Esophagus squamous epithelium (tissue), 4 donors: ENCODE data around the gene KRTAP10-4.

Experiments
- POLR2A ChIP-seq, 4 donors: fragments of 450-650 bp; IDR thresholded peaks; one replicate each; pipeline ENCODE4 v1.6.1; 2017; ENCODE audit warnings: antibody characterized with exemption in 4 of 4, mild to moderate bottlenecking in 4 of 4, moderate library complexity in 3 of 4
- TF ChIP-seq, protein P1 (sequence below), 6 experiments: fragments of 450-650 bp in 4 of 6; fragments of 200-600 bp in 2 of 6; sonication (generic) in 2 of 6; IDR thresholded peaks; one replicate each; pipeline ENCODE4 v1.5.1; 2016 to 2019; ENCODE audit warnings: antibody characterized with exemption in 6 of 6, mild to moderate bottlenecking in 4 of 6, moderate library complexity in 4 of 6

DNA sequence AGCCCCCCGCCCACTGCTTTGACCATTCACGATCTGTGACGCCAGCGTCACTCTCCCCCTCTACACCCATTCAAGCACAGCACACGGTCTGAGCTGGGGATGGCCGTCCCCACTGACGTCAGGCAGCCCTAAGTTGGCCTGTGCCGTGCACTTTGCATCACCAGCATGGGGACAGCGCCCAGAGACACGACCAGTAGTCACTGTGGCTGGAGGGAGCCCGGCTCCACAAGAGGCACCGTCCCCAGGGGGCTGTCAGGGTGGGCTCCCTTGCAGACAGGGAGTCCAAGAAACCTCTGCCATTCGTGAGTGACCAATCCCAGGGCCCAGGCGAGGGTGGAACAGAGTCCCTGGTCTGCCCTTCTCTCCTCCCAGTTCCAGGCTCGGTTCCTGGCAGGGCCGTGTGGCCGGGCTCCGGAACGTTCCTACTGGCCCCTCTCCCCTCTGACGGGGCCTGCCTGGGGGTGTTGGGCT, 40.7 kb downstream of the KRTAP10-4 start:
- TF ChIP-seq POLR2A (IDR thresholded peaks at IDR 0.05), result no peak
- TF ChIP-seq, protein P1, sequence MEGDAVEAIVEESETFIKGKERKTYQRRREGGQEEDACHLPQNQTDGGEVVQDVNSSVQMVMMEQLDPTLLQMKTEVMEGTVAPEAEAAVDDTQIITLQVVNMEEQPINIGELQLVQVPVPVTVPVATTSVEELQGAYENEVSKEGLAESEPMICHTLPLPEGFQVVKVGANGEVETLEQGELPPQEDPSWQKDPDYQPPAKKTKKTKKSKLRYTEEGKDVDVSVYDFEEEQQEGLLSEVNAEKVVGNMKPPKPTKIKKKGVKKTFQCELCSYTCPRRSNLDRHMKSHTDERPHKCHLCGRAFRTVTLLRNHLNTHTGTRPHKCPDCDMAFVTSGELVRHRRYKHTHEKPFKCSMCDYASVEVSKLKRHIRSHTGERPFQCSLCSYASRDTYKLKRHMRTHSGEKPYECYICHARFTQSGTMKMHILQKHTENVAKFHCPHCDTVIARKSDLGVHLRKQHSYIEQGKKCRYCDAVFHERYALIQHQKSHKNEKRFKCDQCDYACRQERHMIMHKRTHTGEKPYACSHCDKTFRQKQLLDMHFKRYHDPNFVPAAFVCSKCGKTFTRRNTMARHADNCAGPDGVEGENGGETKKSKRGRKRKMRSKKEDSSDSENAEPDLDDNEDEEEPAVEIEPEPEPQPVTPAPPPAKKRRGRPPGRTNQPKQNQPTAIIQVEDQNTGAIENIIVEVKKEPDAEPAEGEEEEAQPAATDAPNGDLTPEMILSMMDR (IDR thresholded peaks at IDR 0.05), result no peak
